Astrocyte (in vitro differentiated cells and primary cell): Measurements from ENCODE around the gene CPNE1.

Source experiments
- EZH2 ChIP-seq: IDR thresholded peaks from 2 replicates; pipeline ENCODE4 v1.6.1; 2012; ENCODE audit warnings: mild to moderate bottlenecking, low read length, inconsistent platforms; ENCODE audit not compliant: insufficient read depth
- TF ChIP-seq, protein P1 (sequence below): IDR thresholded peaks from 2 replicates; pipeline ENCODE4 v1.5.1; 2011; ENCODE audit warnings: low read depth, mild to moderate bottlenecking, inconsistent platforms, low read length, moderate library complexity; ENCODE audit not compliant: insufficient read depth

DNA sequence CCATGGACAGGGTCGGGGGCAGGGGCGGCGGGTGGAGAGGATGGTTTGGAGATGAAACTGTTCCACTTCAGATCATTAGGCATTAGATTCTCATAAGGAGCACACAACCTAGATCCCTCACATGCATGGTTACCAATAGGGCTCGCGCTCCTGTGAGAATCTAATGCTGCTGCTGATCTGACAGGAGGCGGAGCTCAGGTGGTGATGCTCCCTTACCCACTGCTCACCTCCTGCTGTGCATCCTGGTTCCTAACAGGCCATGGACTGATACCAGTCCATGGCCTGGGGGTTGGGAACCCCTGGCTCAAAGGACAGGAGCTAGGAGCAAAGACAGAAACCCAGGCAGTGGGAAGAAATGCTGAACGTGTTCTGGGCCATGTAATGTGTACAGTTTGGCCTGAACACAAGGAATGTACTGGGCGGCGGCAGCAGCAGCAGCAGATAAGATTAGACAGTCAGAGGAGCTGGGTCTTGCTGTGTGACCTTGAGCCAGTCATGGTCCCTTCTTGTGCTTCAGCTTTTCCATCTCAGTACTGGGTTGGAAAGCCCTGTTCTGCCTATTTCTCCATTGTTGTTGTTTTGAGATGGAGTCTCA lies 53.8 kb downstream of the CPNE1 start:
- TF ChIP-seq, protein P1, sequence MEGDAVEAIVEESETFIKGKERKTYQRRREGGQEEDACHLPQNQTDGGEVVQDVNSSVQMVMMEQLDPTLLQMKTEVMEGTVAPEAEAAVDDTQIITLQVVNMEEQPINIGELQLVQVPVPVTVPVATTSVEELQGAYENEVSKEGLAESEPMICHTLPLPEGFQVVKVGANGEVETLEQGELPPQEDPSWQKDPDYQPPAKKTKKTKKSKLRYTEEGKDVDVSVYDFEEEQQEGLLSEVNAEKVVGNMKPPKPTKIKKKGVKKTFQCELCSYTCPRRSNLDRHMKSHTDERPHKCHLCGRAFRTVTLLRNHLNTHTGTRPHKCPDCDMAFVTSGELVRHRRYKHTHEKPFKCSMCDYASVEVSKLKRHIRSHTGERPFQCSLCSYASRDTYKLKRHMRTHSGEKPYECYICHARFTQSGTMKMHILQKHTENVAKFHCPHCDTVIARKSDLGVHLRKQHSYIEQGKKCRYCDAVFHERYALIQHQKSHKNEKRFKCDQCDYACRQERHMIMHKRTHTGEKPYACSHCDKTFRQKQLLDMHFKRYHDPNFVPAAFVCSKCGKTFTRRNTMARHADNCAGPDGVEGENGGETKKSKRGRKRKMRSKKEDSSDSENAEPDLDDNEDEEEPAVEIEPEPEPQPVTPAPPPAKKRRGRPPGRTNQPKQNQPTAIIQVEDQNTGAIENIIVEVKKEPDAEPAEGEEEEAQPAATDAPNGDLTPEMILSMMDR, result no peak
- no peak for TF ChIP-seq EZH2
